Stomach (tissue), 4 donors: ENCODE measurements around the gene ALG5.

Source experiments
- CTCF ChIP-seq, 7 experiments: fragments of 450-650 bp in 4 of 7; fragments of 200-600 bp in 3 of 7; sonication (generic) in 3 of 7; IDR thresholded peaks; one replicate each; pipeline ENCODE4 v1.5.1; 2016 to 2019; ENCODE audit warnings: antibody characterized with exemption in 7 of 7, control low read depth in 2 of 7, mild to moderate bottlenecking in 1 of 7
- POLR2A ChIP-seq, 4 donors: fragments of 450-650 bp; IDR thresholded peaks; one replicate each; pipeline ENCODE4 v1.6.1; 2016; ENCODE audit warnings: antibody characterized with exemption in 4 of 4, control low read depth in 2 of 4, mild to moderate bottlenecking in 1 of 4, moderate library complexity in 1 of 4
- POLR2AphosphoS5 ChIP-seq, 3 donors: sonication (generic); formaldehyde crosslinking; IDR thresholded peaks; one replicate each; pipeline ENCODE4 v1.6.1; 2016; ENCODE audit warnings: antibody characterized with exemption in 3 of 3

GRCh38 chr13:37026771-37027170, 27.6 kb upstream of the ALG5 start:
- TF ChIP-seq CTCF (IDR thresholded peaks at IDR 0.05) (no peak), POLR2A (IDR thresholded peaks at IDR 0.05) (no peak), POLR2AphosphoS5 (IDR thresholded peaks at IDR 0.05) (no peak)
